GM21576 (cell line): ENCODE measurements around the gene SLC17A5.
"Not testable (repeated sequence)": the region's sequence is repeated elsewhere in the genome, so short reads cannot be mapped to it uniquely, and the experiment has no call there.

ENCODE experiments used
- ATAC-seq: cut with Tn5 transposase; IDR thresholded peaks from one replicate; pipeline ENCODE4 v1.9.1; 2021; ENCODE audit warnings: mild to moderate bottlenecking, moderate library complexity; ENCODE audit not compliant: unreplicated experiment

SLC17A5 gene

DNA sequence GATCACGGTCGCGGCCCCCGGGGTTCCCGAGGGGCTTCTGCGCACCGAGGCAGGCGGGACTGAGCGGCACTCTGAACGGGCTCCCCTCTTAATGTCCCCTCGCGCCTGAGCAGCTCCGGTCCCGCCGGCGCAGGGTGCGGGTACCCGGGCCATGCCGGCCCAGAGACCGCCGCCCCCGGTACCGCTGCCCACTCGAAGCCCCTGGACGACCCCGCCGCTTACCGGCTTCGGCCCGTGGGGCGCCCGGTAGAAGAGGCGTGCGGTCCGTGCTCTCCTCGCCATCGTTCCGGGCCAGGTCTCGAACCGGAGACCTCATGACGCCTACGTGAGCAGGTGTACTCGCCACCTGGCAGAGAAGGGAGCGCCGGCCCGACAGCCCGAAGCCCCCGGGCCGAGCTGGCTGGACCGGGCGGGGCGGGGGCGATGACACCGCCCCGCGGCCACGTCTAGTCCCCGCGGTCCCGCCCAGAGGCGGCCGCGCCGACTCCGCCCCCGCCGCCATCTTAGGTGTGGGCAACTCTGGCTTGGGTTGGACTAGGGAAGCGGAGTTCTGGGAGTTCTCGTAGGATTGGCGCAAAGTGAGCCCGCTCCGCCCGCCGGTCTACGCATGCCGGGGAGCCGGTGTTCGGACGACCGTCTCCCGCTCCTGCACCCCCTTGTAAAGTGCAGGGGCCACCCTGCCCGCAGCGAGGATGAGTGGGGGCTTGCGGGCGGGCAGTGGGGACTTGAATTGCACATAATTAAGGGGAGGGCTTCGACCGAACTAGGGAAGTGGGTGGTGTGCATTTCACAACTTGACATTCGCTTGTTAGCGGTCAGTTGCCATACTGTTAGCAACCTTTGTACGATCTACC, at the start of gene SLC17A5:
Gene SLC17A5 (minus strand): TSS at position 422 of the 854 bp plus-strand sequence. CDS start 106 bp downstream, at position 316.
- peak; percentile 83 for ATAC-seq

- no peak for ATAC-seq
Measured at GRCh38 chr6:73703466-73703865, 49.7 kb upstream of the SLC17A5 start.

GRCh38 chr6:73702444-73702843, 48.7 kb upstream of the SLC17A5 start:
- no peak for ATAC-seq

GRCh38 chr6:73699676-73700459, 46.1 kb upstream of the SLC17A5 start:
- no peak for ATAC-seq

- no peak for ATAC-seq
Measured at GRCh38 chr6:73696966-73697655, 43.3 kb upstream of the SLC17A5 start.

GRCh38 chr6:73695619-73696421, 42.0 kb upstream of the SLC17A5 start, which contains the start of gene CD109:
Gene CD109 (plus strand): TSS chr6:73696203. CDS start chr6:73696216, 13 bp downstream.
- peak; percentile 57 for ATAC-seq

- ATAC-seq: no peak
Measured at GRCh38 chr6:73694711-73695411, 41.1 kb upstream of the SLC17A5 start.

DNA sequence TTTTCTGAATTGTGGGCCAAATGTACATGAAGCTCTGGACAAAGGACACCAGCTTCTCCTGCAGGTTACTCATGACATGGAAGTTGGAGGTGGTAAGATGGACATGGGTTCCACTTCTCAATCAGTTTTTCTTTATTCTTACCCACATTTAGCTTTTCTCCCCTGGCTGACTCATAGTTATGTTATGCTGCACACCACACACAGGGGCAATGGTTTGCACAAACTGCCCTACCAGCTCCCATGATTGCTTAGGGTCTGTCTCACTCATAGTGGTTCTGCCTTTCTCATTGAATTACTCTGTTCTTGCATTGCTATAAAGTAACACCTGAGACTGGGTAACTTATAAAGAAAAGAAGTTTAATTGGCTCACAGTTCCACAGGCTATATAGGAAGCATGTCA, 37.7 kb upstream of the SLC17A5 start:
- ATAC-seq: no peak

- ATAC-seq: no peak
Measured at GRCh38 chr6:73690056-73690455, 36.3 kb upstream of the SLC17A5 start.

DNA sequence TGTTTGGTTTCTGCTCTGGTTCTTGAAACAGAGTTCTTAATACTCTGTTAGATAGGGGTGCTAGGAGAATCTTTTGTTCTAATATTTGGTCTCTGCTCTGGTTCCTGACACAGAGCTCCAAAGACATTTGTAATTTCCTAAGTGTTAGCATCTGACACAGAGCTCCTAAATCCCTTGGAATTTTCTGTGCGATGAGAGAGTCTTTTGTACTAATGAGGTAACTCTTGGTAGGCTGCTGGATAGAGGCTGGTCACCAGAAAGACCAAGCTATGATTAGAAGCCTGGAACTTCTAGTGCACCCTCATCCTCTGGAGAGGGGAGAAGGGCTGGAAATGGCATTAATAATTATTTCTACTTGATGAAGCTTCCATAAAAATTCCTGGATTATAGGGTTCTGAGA, 34.6 kb upstream of the SLC17A5 start:
- ATAC-seq: no peak

- not testable (repeated sequence) for ATAC-seq
Measured at GRCh38 chr6:73683574-73683973, 29.8 kb upstream of the SLC17A5 start.

DNA sequence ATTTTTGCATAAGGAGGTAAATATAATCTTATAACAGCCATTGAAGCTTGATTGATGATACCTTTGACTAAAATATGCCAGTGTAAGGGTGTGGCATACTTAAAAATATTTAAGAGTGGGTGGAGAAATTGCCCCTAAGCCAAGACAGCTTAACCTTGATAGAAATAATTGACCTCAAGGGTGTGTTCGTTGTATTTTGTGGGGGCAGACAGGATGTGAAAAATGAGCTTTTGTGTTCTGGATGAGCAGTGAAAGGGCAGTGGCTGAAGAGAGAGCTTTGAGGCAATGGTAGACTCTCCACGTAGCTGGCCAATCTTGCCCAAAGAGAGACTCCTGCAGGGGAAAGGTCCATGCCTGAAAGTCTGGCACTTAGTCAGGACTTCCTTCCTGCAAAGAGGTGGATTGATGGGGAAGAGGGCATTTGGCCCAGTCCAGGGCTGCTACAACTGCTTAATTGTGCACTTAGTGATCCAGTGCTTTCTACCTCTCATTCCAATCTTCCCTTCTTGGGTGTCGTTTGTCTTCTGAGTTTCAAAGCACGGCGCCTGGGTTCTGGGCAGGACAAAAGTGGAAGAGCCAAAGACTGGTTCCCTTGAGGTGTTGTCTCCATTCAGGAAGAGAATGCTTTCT, 26.6 kb upstream of the SLC17A5 start:
- no peak for ATAC-seq

- ATAC-seq: not testable (repeated sequence)
Measured at GRCh38 chr6:73679846-73680245, 26.1 kb upstream of the SLC17A5 start.

DNA sequence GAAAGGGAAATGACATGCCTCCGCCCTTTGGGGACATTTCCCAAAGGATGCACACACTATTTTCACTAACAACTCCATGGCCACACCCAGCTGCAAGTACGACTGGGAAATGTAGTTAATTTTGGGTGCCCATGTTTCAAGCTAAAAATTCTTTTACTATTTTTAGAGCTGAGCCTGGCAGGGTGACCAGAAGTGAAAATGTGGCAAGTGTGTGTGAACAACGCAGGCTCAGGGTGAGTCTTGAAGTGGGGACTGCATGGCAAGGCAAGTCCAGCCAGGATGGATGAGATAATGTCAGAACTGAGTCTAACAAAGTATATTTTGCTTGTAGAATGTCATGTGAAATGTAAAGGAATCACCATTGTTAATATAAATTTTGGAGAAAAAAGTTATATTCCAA, 25.2 kb upstream of the SLC17A5 start:
- ATAC-seq: no peak

DNA sequence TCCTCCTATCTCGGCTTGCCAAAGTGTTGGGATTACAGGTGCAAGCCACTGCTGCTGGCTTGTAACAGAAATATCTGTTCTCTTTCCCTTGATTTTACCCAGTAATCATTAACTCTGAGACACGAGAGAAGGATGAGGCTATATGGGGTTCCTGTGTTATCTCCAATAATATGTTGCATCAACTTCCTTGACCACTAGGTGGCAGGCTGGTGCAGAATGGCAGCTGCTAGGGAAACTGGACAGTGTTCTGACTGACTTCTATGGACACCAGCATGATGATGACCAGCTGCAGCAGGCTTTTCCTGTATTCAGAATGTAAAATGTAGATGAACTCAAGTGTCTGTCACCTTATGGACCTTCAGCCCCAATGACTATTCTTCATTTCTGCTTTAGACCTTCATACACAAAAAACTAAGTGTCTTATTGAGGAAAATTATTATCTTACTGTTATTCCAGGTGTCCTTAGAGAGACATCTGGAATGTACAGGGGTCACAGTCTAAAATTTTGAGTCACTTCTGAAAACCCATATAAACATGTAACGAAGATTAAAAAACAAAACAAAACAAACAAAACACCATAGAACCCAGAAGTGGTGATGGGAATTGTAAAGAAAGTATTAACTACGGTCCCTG, 21.8 kb upstream of the SLC17A5 start:
- ATAC-seq: peak; percentile 87

GRCh38 chr6:73671911-73672685, 18.3 kb upstream of the SLC17A5 start:
- no peak for ATAC-seq

DNA sequence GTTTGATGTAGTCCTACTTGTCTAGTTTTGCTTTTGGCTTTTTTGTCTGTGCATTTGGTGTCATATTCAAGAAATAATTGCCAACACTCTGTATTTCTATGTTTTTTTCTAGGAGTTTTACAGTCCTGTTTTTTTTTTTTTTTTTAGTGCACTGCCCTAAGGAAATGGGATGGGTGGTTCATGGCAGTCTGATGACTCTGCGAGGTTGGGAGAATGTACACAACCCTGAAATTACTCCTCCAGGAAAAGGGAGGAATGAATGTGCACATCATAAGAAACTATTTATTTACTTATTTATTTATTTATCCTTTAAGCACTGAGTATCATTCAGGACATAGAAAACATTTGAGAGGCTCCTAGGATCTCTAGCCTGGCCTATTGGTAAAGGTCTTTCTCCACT, 15.2 kb upstream of the SLC17A5 start:
- ATAC-seq: no peak

GRCh38 chr6:73667798-73668197, 14.0 kb upstream of the SLC17A5 start:
- ATAC-seq: no peak
